ENCODE data around the gene FRMD4A. TPM values are rescaled to one million over a fixed set of nuclear protein-coding genes. Genes with fewer than 3 reads are reported as not detected.
A peak's percentile ranks its signal among the peaks of the same experiment; 100 is the strongest.

Gene FRMD4A
- 38.6 TPM for polyA plus RNA-seq (2013, experiment 1 of 2)
- 33.8 TPM for polyA plus RNA-seq (2013, experiment 2 of 2)

DNA sequence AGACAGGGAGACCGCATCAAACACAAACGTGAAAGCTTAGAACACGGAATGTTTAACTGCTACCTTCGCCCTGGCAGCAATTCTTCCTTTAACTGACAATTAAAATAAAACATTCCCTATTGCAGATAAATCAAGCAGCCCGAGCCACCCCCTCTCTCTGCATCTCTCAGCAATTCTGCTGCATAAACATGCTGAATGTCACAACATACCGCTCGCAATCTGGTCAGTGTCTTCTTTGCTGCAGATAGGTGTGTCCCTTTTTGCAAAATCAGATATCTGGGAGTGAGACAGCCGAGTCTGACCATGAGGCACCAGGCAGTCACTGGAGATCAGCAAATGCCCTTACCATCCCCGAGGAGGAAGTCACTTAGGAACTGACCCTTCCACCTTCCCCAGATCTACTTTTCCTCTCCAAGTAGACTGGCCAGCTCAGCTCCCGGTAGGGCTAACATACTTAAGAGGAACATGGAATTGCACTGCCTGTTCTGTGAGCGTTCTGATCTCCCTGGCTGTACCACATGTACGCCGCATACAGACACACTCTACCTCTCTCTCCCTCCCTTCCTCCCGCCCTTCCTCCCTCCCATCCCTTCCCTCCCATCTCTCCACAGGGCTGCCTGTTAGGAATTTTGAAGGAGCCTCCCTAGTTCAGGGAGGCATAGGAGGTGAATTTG is at the start of gene FRMD4A:
Gene FRMD4A (minus strand): TSS at position 537 of the 674 bp plus-strand sequence.
- Histone ChIP-seq H2BK5ac (ENCODE audit: low read length) (no peak within 1 kb of the TSS), H3K23ac (ENCODE audit: low read depth, low read length, poor library complexity) (no peak within 1 kb of the TSS), H3K79me1 (ENCODE audit: low read depth, low read length) (no peaks in the 10 kb centered on the region), H3K36me3 (replicated peaks in 1 of 2; ENCODE audit: control insufficient read depth in 2 of 2, insufficient read depth in 2 of 2, low read length in 2 of 2) (no peaks in the 10 kb centered on the region), H2BK120ac (ENCODE audit: low read depth, low read length) (no peak within 1 kb of the TSS), H3K27ac (replicated peaks; ENCODE audit: low read length) (no peak within 1 kb of the TSS), H2AK5ac (ENCODE audit: low read depth, low read length) (no peak within 1 kb of the TSS), H2BK15ac (ENCODE audit: low read length) (no peak within 1 kb of the TSS), H2AFZ (ENCODE audit: low read length) (peak within 1 kb of the TSS; percentile 85), H2BK12ac (ENCODE audit: low read length) (no peak within 1 kb of the TSS), H3K9me3 (replicated peaks in 1 of 2; ENCODE audit: control insufficient read depth in 2 of 2, insufficient read depth in 1 of 2, low read depth in 1 of 2, low read length in 2 of 2) (no peaks in the 10 kb centered on the region), H3K18ac (ENCODE audit: low read length) (peak within 1 kb of the TSS; percentile 57), H3K9ac (ENCODE audit: low read depth, low read length, poor library complexity) (peak within 1 kb of the TSS; percentile 73), H3K27me3 (ENCODE audit: control insufficient read depth in 3 of 3, insufficient read depth in 3 of 3, low read depth in 1 of 3, low read length in 3 of 3) (peaks cover 0 to 32% (median 0%) of the 10 kb centered on the region in 3 experiments), H3K4me1 (ENCODE audit: control insufficient read depth in 2 of 2, insufficient read depth in 1 of 2, low read depth in 1 of 2, low read length in 2 of 2) (peaks cover 2 to 9% of the 10 kb centered on the region in 2 donors), H3K4me2 (ENCODE audit: insufficient read depth, low read length, poor library complexity, severe bottlenecking) (peak within 1 kb of the TSS; percentile 27), H4K8ac (ENCODE audit: low read depth, low read length) (no peak within 1 kb of the TSS), H4K91ac (ENCODE audit: low read depth, low read length, poor library complexity) (no peak within 1 kb of the TSS), H3K4ac (ENCODE audit: low read length) (no peak within 1 kb of the TSS), H3K14ac (ENCODE audit: low read length) (no peak within 1 kb of the TSS), H3K4me3 (ENCODE audit: low read length in 2 of 2) (no peak within 1 kb of the TSS)
- no CpG with 5 or more reads among the region's 14 CpGs for whole genome bisulfite sequencing, 2 donors (ENCODE audit: extremely low coverage in 2 of 2, insufficient read length in 2 of 2, insufficient replicate concordance in 1 of 2)
- no peak for DNase-seq (ENCODE audit: low spot score)

GRCh38 chr10:14379556-14380280 is 49.0 kb upstream of the FRMD4A start:
- Histone ChIP-seq H3K36me3 (replicated peaks in 1 of 2; ENCODE audit: control insufficient read depth in 2 of 2, insufficient read depth in 2 of 2, low read length in 2 of 2) (no peaks in the 10 kb centered on the region), H4K8ac (ENCODE audit: low read depth, low read length) (no peak overlapping the region), H3K4me1 (ENCODE audit: control insufficient read depth in 2 of 2, insufficient read depth in 1 of 2, low read depth in 1 of 2, low read length in 2 of 2) (peaks cover 9 to 22% of the 10 kb centered on the region in 2 donors), H2BK12ac (ENCODE audit: low read length) (no peak overlapping the region), H3K4ac (ENCODE audit: low read length) (no peak overlapping the region), H3K27me3 (ENCODE audit: control insufficient read depth in 3 of 3, insufficient read depth in 3 of 3, low read depth in 1 of 3, low read length in 3 of 3) (no peaks in the 10 kb centered on the region), H2BK5ac (ENCODE audit: low read length) (no peak overlapping the region), H3K27ac (replicated peaks; ENCODE audit: low read length) (no peak overlapping the region), H3K23ac (ENCODE audit: low read depth, low read length, poor library complexity) (no peak overlapping the region), H3K9me3 (replicated peaks in 1 of 2; ENCODE audit: control insufficient read depth in 2 of 2, insufficient read depth in 1 of 2, low read depth in 1 of 2, low read length in 2 of 2) (peaks cover 0 to 10% of the 10 kb centered on the region in 2 donors), H3K18ac (ENCODE audit: low read length) (no peak overlapping the region), H2AFZ (ENCODE audit: low read length) (peak overlapping the region; percentile 23), H2BK120ac (ENCODE audit: low read depth, low read length) (no peak overlapping the region), H2AK5ac (ENCODE audit: low read depth, low read length) (no peak overlapping the region), H3K14ac (ENCODE audit: low read length) (no peak overlapping the region), H3K4me3 (ENCODE audit: low read length in 2 of 2) (peak overlapping the region in 1 of 2 donors; percentile 5), H2BK15ac (ENCODE audit: low read length) (no peak overlapping the region), H4K91ac (ENCODE audit: low read depth, low read length, poor library complexity) (no peak overlapping the region), H3K79me1 (ENCODE audit: low read depth, low read length) (no peaks in the 10 kb centered on the region), H3K9ac (ENCODE audit: low read depth, low read length, poor library complexity) (no peak overlapping the region), H3K4me2 (ENCODE audit: insufficient read depth, low read length, poor library complexity, severe bottlenecking) (no peak overlapping the region)
- no peak for DNase-seq (ENCODE audit: low spot score)
- WGBS, 2 donors (ENCODE audit: extremely low coverage in 2 of 2, insufficient read length in 2 of 2, insufficient replicate concordance in 1 of 2), result no CpG with 5 or more reads among the region's 8 CpGs

GRCh38 chr10:14378387-14378960 is 47.8 kb upstream of the FRMD4A start:
- no peaks in the 10 kb centered on the region for H3K27me3 ChIP-seq (ENCODE audit: control insufficient read depth in 3 of 3, insufficient read depth in 3 of 3, low read depth in 1 of 3, low read length in 3 of 3)
- no CpG with 5 or more reads among the region's 6 CpGs for WGBS, 2 donors (ENCODE audit: extremely low coverage in 2 of 2, insufficient read length in 2 of 2, insufficient replicate concordance in 1 of 2)
- no peaks in the 10 kb centered on the region for H3K36me3 ChIP-seq (replicated peaks in 1 of 2; ENCODE audit: control insufficient read depth in 2 of 2, insufficient read depth in 2 of 2, low read length in 2 of 2)
- no peaks in the 10 kb centered on the region for H3K79me1 ChIP-seq (ENCODE audit: low read depth, low read length)
- no peak overlapping the region for H3K4me2 ChIP-seq (ENCODE audit: insufficient read depth, low read length, poor library complexity, severe bottlenecking)
- DNase-seq (ENCODE audit: low spot score), result no peak
- no peak overlapping the region for H2BK5ac ChIP-seq (ENCODE audit: low read length)
- peaks cover 0 to 10% of the 10 kb centered on the region in 2 donors for H3K9me3 ChIP-seq (replicated peaks in 1 of 2; ENCODE audit: control insufficient read depth in 2 of 2, insufficient read depth in 1 of 2, low read depth in 1 of 2, low read length in 2 of 2)
- no peak overlapping the region for H2BK12ac ChIP-seq (ENCODE audit: low read length)
- H3K18ac ChIP-seq (ENCODE audit: low read length), result no peak overlapping the region
- H3K27ac ChIP-seq (replicated peaks; ENCODE audit: low read length), result no peak overlapping the region
- no peak overlapping the region for H2BK120ac ChIP-seq (ENCODE audit: low read depth, low read length)
- no peak overlapping the region for H2AK5ac ChIP-seq (ENCODE audit: low read depth, low read length)
- no peak overlapping the region for H3K23ac ChIP-seq (ENCODE audit: low read depth, low read length, poor library complexity)
- no peak overlapping the region for H2AFZ ChIP-seq (ENCODE audit: low read length)
- H3K9ac ChIP-seq (ENCODE audit: low read depth, low read length, poor library complexity), result no peak overlapping the region
- no peak overlapping the region for H3K4ac ChIP-seq (ENCODE audit: low read length)
- no peak overlapping the region for H2BK15ac ChIP-seq (ENCODE audit: low read length)
- no peak overlapping the region for H3K14ac ChIP-seq (ENCODE audit: low read length)
- H3K4me3 ChIP-seq (ENCODE audit: low read length in 2 of 2), result no peak overlapping the region
- H4K91ac ChIP-seq (ENCODE audit: low read depth, low read length, poor library complexity), result no peak overlapping the region
- peaks cover 9 to 22% of the 10 kb centered on the region in 2 donors for H3K4me1 ChIP-seq (ENCODE audit: control insufficient read depth in 2 of 2, insufficient read depth in 1 of 2, low read depth in 1 of 2, low read length in 2 of 2)
- H4K8ac ChIP-seq (ENCODE audit: low read depth, low read length), result no peak overlapping the region

Data from neuronal stem cell (in vitro differentiated cells).